ENCODE results near the gene COL6A1. TPM values are rescaled to one million over a fixed set of nuclear protein-coding genes. Genes with fewer than 3 reads are reported as not detected.

COL6A1 gene
- total RNA-seq, 1 experiment from 2014 or later = 193 TPM

DNA sequence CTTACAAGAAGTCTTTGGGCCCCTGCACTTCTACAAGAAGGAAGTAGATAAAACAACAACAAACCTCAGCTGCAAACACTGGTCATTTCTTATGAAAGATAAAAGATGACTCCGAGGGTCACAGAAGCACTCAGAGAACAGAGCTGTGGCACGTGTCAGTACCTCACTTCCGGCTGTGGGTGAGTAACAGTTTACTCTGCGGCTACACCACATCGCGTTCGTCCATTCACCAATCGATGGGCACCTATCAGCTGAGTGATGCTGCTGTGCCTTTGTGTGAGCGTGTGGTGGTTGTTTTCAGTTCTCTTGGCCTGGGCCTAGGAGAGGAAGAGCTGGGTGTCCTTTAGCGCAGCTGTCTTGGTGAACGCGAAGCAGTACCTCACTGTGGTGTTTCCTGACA, 49.9 kb downstream of the COL6A1 start:
- Histone ChIP-seq H3K27me3 (ENCODE audit: insufficient read depth, low read length) (no peaks in the 10 kb centered on the region), H3K9ac (ENCODE audit: extremely low read depth, insufficient read length, low read length) (no peak overlapping the region), H3K56ac (ENCODE audit: insufficient read length, low read depth, low read length) (no peak overlapping the region), H4K8ac (replicated peaks; ENCODE audit: insufficient read length, low read depth, low read length) (no peak overlapping the region), H3T11ph (ENCODE audit: low read length) (no peak overlapping the region), H3K9me3 (ENCODE audit: control insufficient read depth, low read depth, low read length) (no peaks in the 10 kb centered on the region), H3K4ac (ENCODE audit: low read depth, low read length) (no peak overlapping the region), H2BK12ac (ENCODE audit: insufficient read length, low read depth, low read length) (no peak overlapping the region), H2BK20ac (ENCODE audit: low read depth, low read length, poor library complexity, severe bottlenecking) (no peak overlapping the region), H4K20me1 (ENCODE audit: control insufficient read depth, insufficient read depth, insufficient read length) (no peaks in the 10 kb centered on the region), H3K14ac (ENCODE audit: insufficient read depth, low read length) (no peak overlapping the region), H2BK15ac (ENCODE audit: low read depth, low read length) (no peak overlapping the region), H2AFZ (ENCODE audit: low read length) (no peak overlapping the region), H4K91ac (ENCODE audit: insufficient read length, low read depth, low read length) (no peak overlapping the region), H3K27ac (ENCODE audit: insufficient read length, low read depth, low read length) (no peak overlapping the region), H3K4me1 (ENCODE audit: insufficient read depth, low read length) (no peaks in the 10 kb centered on the region), H3K23ac (ENCODE audit: insufficient read length, low read depth, low read length) (no peak overlapping the region), H3K23me2 (ENCODE audit: insufficient read length, low read depth, low read length, poor library complexity, severe bottlenecking) (no peaks in the 10 kb centered on the region), H3K79me1 (ENCODE audit: insufficient read depth, low read depth, low read length, poor library complexity, severe bottlenecking) (no peaks in the 10 kb centered on the region), H2AK5ac (ENCODE audit: insufficient read length, low read length) (no peak overlapping the region), H3K4me2 (ENCODE audit: insufficient read depth, insufficient read length, low read length) (no peak overlapping the region), H3K18ac (ENCODE audit: insufficient read length, low read depth, low read length) (no peak overlapping the region), H4K5ac (ENCODE audit: insufficient read length, low read depth, low read length) (no peak overlapping the region), H2BK120ac (ENCODE audit: low read depth, low read length, poor library complexity, severe bottlenecking) (no peak overlapping the region), H2BK5ac (ENCODE audit: insufficient read length, low read length) (no peak overlapping the region), H3K79me2 (ENCODE audit: insufficient read depth, low read length) (no peaks in the 10 kb centered on the region)
- Mint-ChIP-seq H3K36me3 (ENCODE audit: insufficient read depth in 1 of 3, low read depth in 3 of 3) (no peaks in the 10 kb centered on the region), H3K27me3 (ENCODE audit: low read depth) (peaks cover 12% of the 10 kb centered on the region), H3K9me3 (peaks cover 0 to 2% of the 10 kb centered on the region in 2 experiments; a peak in 2 of 5 replicates), H3K4me3 (no peak overlapping the region), H3K27ac (peak overlapping the region in 1 of 3 experiments; percentile 47; a peak in 1 of 7 replicates), H3K4me1 (peaks cover 3 to 10% of the 10 kb centered on the region in 2 experiments; a peak in 3 of 4 replicates)
- DNase-seq = no peak
- no CpG with 5 or more reads among the region's 12 CpGs for WGBS (ENCODE audit: extremely low coverage, insufficient read length, low lambda C conversion rate)
- no peak for TF ChIP-seq CTCF (conservative IDR thresholded peaks at IDR 0.05)
